ENCODE measurements around the gene MOAP1.
A peak's percentile ranks its signal among the peaks of the same experiment; 100 is the strongest.

MOAP1 gene

DNA sequence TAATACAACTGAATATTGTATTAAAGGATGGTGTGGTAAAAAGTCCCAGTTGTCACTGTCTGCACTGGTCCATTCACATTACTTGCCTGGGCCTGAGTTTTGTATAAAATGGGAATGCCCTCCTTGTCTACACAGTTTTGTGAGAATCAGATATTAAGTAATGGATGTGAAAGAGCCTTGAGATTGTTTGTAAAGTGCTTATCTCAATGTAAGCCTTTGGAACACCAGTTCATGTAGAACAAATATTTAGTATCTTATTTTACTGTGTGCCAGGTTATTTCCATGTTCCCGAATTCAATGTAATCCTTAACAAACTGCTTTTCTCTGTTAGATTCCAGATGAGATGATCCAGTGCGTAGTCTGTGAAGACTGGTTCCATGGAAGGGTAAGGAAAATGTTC, 29.9 kb upstream of the MOAP1 start:
- H3K9ac ChIP-seq (ENCODE audit: low read length in 5 of 5) = no peak overlapping the region
- no peak overlapping the region for H3K4me3 ChIP-seq (ENCODE audit: low read depth in 1 of 5, low read length in 5 of 5)
- no peak overlapping the region for H3K27ac ChIP-seq (ENCODE audit: low read depth, low read length)
- H3K27me3 ChIP-seq (ENCODE audit: control insufficient read depth in 5 of 5, insufficient read depth in 4 of 5, low read length in 5 of 5) = no peaks in the 10 kb centered on the region
- no peaks in the 10 kb centered on the region for H3K4me1 ChIP-seq (ENCODE audit: control insufficient read depth in 5 of 5, insufficient read depth in 5 of 5, low read length in 5 of 5)
- peaks cover 28 to 60% (median 46%) of the 10 kb centered on the region in 5 donors for H3K36me3 ChIP-seq (ENCODE audit: control insufficient read depth in 5 of 5, insufficient read depth in 5 of 5, low read length in 5 of 5)
- H3K9me3 ChIP-seq (ENCODE audit: control insufficient read depth in 5 of 5, low read length in 5 of 5) = no peaks in the 10 kb centered on the region

DNA sequence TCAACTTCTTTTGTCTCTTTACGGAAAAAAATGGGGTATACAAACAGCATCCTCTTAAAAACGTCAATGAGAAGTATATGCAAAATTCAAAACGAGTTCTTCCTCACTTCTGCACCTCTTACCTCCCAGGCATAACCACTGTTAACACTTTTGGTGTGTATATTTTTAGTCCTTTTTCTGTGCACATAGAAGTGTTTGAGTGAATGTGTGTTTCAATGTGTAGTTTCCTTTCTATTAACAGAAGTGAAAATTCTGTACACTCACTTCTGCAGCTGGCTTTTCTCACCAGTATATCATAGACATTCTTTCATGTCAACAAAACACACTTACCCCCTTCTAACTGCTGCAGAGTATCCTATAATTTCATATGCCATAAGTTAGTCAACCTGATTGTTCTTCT, 27.7 kb upstream of the MOAP1 start:
- peaks cover 0 to 13% (median 9%) of the 10 kb centered on the region in 5 donors for H3K4me1 ChIP-seq (ENCODE audit: control insufficient read depth in 5 of 5, insufficient read depth in 5 of 5, low read length in 5 of 5)
- H3K9ac ChIP-seq (ENCODE audit: low read length in 5 of 5) = no peak overlapping the region
- no peaks in the 10 kb centered on the region for H3K27me3 ChIP-seq (ENCODE audit: control insufficient read depth in 5 of 5, insufficient read depth in 4 of 5, low read length in 5 of 5)
- H3K4me3 ChIP-seq (ENCODE audit: low read depth in 1 of 5, low read length in 5 of 5) = no peak overlapping the region
- no peak overlapping the region for H3K27ac ChIP-seq (ENCODE audit: low read depth, low read length)
- no peaks in the 10 kb centered on the region for H3K9me3 ChIP-seq (ENCODE audit: control insufficient read depth in 5 of 5, low read length in 5 of 5)
- peaks cover 24 to 50% (median 42%) of the 10 kb centered on the region in 5 donors for H3K36me3 ChIP-seq (ENCODE audit: control insufficient read depth in 5 of 5, insufficient read depth in 5 of 5, low read length in 5 of 5)

DNA sequence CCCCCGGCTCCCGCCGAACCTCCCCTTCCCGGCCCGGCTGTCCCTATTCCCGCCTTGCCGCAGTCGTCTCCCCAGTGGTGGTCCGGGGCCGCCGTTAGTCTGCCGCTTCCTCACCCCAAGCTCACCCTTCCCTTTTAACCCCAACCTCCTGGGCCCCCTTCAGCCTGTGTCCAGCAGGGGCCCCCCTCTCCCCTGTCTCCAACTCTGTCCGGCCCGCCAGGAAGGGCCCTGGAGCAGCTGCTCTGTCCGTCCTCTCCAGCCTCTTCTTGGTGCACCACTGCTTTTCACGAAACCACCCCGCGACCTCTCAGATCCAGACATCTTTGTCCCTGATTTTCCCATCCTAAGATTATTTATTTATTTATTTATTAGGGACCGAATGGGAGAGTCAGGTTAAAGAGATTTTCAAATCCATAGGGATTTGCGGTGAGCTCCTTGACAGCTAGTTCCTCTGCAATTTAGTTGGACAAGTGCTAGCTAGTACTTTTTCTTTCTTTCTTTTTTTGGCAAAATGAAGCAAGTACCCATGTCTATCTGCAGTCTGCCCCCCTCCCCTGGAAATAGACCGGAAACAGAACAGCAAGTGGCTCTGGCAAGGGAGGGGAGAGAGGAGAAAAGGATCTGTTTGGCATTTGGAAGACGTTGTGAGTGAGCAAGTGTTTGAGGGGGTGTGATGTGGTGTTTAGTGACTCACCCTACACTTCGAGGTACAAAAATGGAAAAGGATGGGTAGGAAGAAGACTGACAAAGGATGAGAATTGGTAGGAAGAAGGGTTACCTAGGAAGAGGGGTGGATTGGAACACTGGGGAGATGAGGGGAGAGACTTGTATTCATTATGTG, 23.0 kb upstream of the MOAP1 start:
- Histone ChIP-seq H3K27me3 (ENCODE audit: control insufficient read depth in 5 of 5, insufficient read depth in 4 of 5, low read length in 5 of 5) (no peaks in the 10 kb centered on the region), H3K27ac (ENCODE audit: low read depth, low read length) (peak overlapping the region; percentile 89), H3K9ac (ENCODE audit: low read length in 5 of 5) (peak overlapping the region; percentile 42 to 92 (median 90)), H3K4me1 (ENCODE audit: control insufficient read depth in 5 of 5, insufficient read depth in 5 of 5, low read length in 5 of 5) (peaks cover 0 to 25% (median 19%) of the 10 kb centered on the region in 5 donors), H3K4me3 (ENCODE audit: low read depth in 1 of 5, low read length in 5 of 5) (peak overlapping the region; percentile 42 to 95 (median 90)), H3K9me3 (ENCODE audit: control insufficient read depth in 5 of 5, low read length in 5 of 5) (no peaks in the 10 kb centered on the region), H3K36me3 (ENCODE audit: control insufficient read depth in 5 of 5, insufficient read depth in 5 of 5, low read length in 5 of 5) (peaks cover 8 to 9% (median 8%) of the 10 kb centered on the region in 5 donors)

DNA sequence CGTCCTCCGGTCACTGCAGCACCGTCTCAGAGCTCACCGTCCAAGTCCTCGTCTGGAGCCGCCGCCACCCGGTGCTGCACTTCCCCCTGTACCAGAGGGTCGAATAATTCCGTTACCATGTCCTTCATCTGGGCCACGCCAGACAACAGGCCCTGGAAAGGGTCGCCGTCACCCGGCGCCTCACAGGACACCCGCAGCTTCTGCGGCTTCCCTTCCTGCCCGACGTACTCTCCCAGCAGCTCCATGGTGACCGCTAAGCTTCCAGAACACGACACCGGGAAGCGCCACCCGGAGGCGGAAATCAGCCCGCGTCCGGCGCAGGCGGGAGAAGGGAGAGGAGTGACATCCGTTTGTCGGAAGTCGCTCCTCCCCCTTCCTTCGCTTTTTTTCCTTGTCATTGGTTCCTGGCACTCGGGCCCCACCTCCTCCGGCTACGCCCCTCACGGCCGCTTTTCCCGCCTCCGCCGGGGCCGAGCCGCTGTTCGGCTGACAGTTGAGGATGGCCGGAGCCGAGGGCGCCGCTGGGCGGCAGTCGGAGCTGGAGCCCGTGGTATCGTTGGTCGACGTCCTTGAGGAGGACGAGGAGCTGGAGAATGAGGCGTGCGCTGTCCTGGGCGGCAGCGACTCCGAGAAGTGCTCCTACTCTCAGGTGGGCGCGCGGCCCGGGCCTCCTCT, 22.2 kb upstream of the MOAP1 start, which contains the start of the genes GON7 and UBR7:
Gene GON7, minus strand, starts transcription at position 273 of the 675 bp plus-strand sequence. Its CDS starts 28 bp downstream, at position 245.
Gene UBR7, plus strand, starts transcription at position 464 of the 675 bp plus-strand sequence. Its CDS starts 36 bp downstream, at position 500.
- Histone ChIP-seq H3K9ac (ENCODE audit: low read length in 5 of 5) (peak within 1 kb of the TSS; percentile 42 to 92 (median 90)), H3K36me3 (ENCODE audit: control insufficient read depth in 5 of 5, insufficient read depth in 5 of 5, low read length in 5 of 5) (peaks cover under 1 to 3% (median under 1%) of the 10 kb centered on the region in 5 donors), H3K27ac (ENCODE audit: low read depth, low read length) (peak within 1 kb of the TSS; percentile 89), H3K4me3 (ENCODE audit: low read depth in 1 of 5, low read length in 5 of 5) (peak within 1 kb of the TSS; percentile 66 to 95 (median 90)), H3K4me1 (ENCODE audit: control insufficient read depth in 5 of 5, insufficient read depth in 5 of 5, low read length in 5 of 5) (peaks cover 0 to 25% (median 19%) of the 10 kb centered on the region in 5 donors), H3K27me3 (ENCODE audit: control insufficient read depth in 5 of 5, insufficient read depth in 4 of 5, low read length in 5 of 5) (no peaks in the 10 kb centered on the region), H3K9me3 (ENCODE audit: control insufficient read depth in 5 of 5, low read length in 5 of 5) (no peaks in the 10 kb centered on the region)

DNA sequence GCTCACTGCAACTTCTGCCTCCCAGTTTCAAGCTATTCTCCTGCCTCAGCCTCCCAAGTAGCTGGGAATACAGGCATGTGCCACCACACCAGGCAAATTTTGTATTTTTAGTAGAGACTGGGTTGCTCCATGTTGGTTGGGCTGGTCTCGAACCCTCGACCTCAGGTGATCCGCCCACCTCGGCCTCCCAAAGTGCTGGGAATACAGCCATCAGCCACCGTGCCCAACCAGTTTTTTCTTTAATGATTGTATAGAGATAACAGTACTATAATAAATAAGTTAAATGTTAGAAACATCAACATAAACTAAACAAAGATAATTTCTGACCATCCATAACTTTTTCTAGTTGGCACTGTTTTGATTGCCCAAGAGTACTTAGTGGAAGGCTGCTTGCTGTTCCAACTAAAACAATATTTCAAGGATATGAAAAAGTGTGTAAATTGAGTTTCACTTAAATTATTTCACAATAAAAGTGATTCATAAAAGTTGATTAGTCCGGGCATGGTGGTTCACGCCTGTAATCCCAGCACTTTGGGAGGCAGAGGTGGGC, 16.5 kb upstream of the MOAP1 start:
- peaks cover 0 to 8% (median 7%) of the 10 kb centered on the region in 5 donors for H3K4me1 ChIP-seq (ENCODE audit: control insufficient read depth in 5 of 5, insufficient read depth in 5 of 5, low read length in 5 of 5)
- H3K27ac ChIP-seq (ENCODE audit: low read depth, low read length) = no peak overlapping the region
- no peak overlapping the region for H3K9ac ChIP-seq (ENCODE audit: low read length in 5 of 5)
- peaks cover 0 to 3% (median 0%) of the 10 kb centered on the region in 5 donors for H3K36me3 ChIP-seq (ENCODE audit: control insufficient read depth in 5 of 5, insufficient read depth in 5 of 5, low read length in 5 of 5)
- H3K9me3 ChIP-seq (ENCODE audit: control insufficient read depth in 5 of 5, low read length in 5 of 5) = no peaks in the 10 kb centered on the region
- no peaks in the 10 kb centered on the region for H3K27me3 ChIP-seq (ENCODE audit: control insufficient read depth in 5 of 5, insufficient read depth in 4 of 5, low read length in 5 of 5)
- H3K4me3 ChIP-seq (ENCODE audit: low read depth in 1 of 5, low read length in 5 of 5) = no peak overlapping the region

DNA sequence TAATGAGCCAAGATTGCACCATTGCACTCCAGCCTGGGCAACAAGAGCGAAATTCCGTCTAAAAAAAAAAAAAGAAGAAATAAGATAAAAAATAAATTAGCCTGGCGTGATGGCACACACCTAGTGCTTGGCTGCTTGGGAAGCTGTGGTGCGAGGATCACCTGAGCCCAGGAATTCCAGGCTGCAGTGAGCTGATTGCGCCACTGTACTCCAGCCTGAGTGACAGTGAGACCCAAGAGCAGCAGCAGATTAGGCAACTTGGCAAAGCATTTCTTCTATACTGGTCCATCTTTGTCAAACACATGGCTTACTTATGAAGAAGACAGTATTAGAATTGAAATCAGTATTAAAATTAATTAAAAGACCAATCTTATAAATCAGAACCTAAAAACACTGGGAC, 15.9 kb upstream of the MOAP1 start:
- H3K4me1 ChIP-seq (ENCODE audit: control insufficient read depth in 5 of 5, insufficient read depth in 5 of 5, low read length in 5 of 5) = peaks cover 0 to under 1% (median 0%) of the 10 kb centered on the region in 5 donors
- H3K9ac ChIP-seq (ENCODE audit: low read length in 5 of 5) = no peak overlapping the region
- no peaks in the 10 kb centered on the region for H3K9me3 ChIP-seq (ENCODE audit: control insufficient read depth in 5 of 5, low read length in 5 of 5)
- no peaks in the 10 kb centered on the region for H3K27me3 ChIP-seq (ENCODE audit: control insufficient read depth in 5 of 5, insufficient read depth in 4 of 5, low read length in 5 of 5)
- H3K4me3 ChIP-seq (ENCODE audit: low read depth in 1 of 5, low read length in 5 of 5) = no peak overlapping the region
- peaks cover 0 to 3% (median 0%) of the 10 kb centered on the region in 5 donors for H3K36me3 ChIP-seq (ENCODE audit: control insufficient read depth in 5 of 5, insufficient read depth in 5 of 5, low read length in 5 of 5)
- no peak overlapping the region for H3K27ac ChIP-seq (ENCODE audit: low read depth, low read length)

DNA sequence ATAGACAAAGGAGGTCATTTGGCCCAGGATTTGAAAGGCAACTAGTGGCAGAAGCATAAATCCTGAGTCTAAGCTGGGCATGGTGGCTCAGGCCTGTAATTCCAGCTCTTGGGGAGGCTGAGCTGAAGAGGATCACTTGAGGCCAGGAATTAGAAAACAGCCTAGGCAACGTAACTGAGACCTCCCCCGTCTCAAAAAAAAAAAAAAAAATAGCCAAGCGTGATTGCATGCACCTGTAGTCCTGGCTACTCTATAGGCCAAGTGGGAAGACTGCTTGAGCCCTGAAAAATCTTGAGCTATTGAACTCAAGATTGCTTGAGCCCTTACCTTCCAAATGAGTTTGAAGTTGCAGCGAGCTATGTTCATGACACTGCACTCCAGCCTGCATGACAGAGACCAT, 14.3 kb upstream of the MOAP1 start:
- Histone ChIP-seq H3K27me3 (ENCODE audit: control insufficient read depth in 5 of 5, insufficient read depth in 4 of 5, low read length in 5 of 5) (no peaks in the 10 kb centered on the region), H3K4me3 (ENCODE audit: low read depth in 1 of 5, low read length in 5 of 5) (no peak overlapping the region), H3K9me3 (ENCODE audit: control insufficient read depth in 5 of 5, low read length in 5 of 5) (no peaks in the 10 kb centered on the region), H3K36me3 (ENCODE audit: control insufficient read depth in 5 of 5, insufficient read depth in 5 of 5, low read length in 5 of 5) (peaks cover 0 to 3% (median 0%) of the 10 kb centered on the region in 5 donors), H3K4me1 (ENCODE audit: control insufficient read depth in 5 of 5, insufficient read depth in 5 of 5, low read length in 5 of 5) (no peaks in the 10 kb centered on the region), H3K27ac (ENCODE audit: low read depth, low read length) (no peak overlapping the region), H3K9ac (ENCODE audit: low read length in 5 of 5) (no peak overlapping the region)

DNA sequence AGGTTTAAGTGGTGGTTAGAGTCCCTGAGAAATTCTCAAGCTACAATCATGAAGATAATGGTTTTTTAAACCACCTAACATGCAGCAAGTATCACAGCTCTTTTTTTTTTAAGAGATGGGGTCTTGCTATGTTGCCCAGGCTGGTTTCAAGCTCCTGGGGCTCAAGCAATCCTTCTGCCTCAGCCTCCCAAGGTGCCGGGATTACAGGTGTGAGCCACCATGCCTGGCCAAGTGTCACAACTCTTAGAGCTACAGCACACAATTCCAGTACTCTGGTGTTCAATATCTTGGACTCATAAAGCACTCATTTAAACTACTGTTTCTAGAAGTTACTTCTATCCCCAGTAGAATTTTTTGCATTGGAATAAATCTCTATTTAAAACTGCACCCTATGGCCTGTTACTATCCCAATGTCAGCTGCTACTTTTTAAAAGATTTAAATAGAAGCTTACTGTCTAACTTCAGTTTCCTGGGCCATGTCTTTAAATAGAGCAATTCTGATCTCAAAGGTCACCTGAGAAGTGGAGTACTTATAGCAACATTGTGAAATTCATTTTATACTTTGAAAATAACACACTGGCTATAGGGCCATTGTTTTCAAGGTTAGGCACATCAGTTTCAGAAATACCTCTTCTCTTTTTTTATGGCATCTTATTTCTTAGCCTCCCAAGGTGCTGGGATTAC, 10.8 kb upstream of the MOAP1 start:
- no peak overlapping the region for H3K4me3 ChIP-seq (ENCODE audit: low read depth in 1 of 5, low read length in 5 of 5)
- H3K27ac ChIP-seq (ENCODE audit: low read depth, low read length) = no peak overlapping the region
- H3K9me3 ChIP-seq (ENCODE audit: control insufficient read depth in 5 of 5, low read length in 5 of 5) = no peaks in the 10 kb centered on the region
- no peaks in the 10 kb centered on the region for H3K27me3 ChIP-seq (ENCODE audit: control insufficient read depth in 5 of 5, insufficient read depth in 4 of 5, low read length in 5 of 5)
- no peaks in the 10 kb centered on the region for H3K4me1 ChIP-seq (ENCODE audit: control insufficient read depth in 5 of 5, insufficient read depth in 5 of 5, low read length in 5 of 5)
- peaks cover 0 to 3% (median 0%) of the 10 kb centered on the region in 5 donors for H3K36me3 ChIP-seq (ENCODE audit: control insufficient read depth in 5 of 5, insufficient read depth in 5 of 5, low read length in 5 of 5)
- no peak overlapping the region for H3K9ac ChIP-seq (ENCODE audit: low read length in 5 of 5)

DNA sequence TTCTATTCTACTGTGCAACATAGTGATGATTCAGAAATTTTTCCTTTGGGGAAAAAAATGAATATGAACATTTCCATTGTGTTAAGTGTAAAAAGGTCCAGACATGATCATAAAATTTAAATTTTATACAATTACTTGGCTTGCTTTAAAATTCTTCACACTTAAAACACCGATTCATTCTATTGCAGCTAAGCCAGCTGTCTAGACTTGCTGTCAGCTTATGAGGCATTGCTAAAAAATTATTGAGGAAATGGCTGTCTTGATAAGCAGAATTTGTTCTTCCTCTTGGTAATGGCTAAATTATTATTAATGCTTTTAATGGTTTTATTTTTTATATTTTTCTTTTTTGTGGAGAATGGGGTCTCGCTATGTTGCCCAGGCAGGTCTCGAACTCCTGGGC, 2.3 kb upstream of the MOAP1 start:
- H3K9me3 ChIP-seq (ENCODE audit: control insufficient read depth in 5 of 5, low read length in 5 of 5) = no peaks in the 10 kb centered on the region

More for the DNA sequence above, 2.3 kb upstream of the MOAP1 start:
- peaks cover 7 to 24% (median 9%) of the 10 kb centered on the region in 5 donors for H3K36me3 ChIP-seq (ENCODE audit: control insufficient read depth in 5 of 5, insufficient read depth in 5 of 5, low read length in 5 of 5)
- peak overlapping the region in 1 of 5 donors; percentile 11 for H3K9ac ChIP-seq (ENCODE audit: low read length in 5 of 5)
- H3K27me3 ChIP-seq (ENCODE audit: control insufficient read depth in 5 of 5, insufficient read depth in 4 of 5, low read length in 5 of 5) = no peaks in the 10 kb centered on the region
- no peak overlapping the region for H3K4me3 ChIP-seq (ENCODE audit: low read depth in 1 of 5, low read length in 5 of 5)
- H3K27ac ChIP-seq (ENCODE audit: low read depth, low read length) = no peak overlapping the region
- peaks cover 7 to 29% (median 19%) of the 10 kb centered on the region in 5 donors for H3K4me1 ChIP-seq (ENCODE audit: control insufficient read depth in 5 of 5, insufficient read depth in 5 of 5, low read length in 5 of 5)
